Measurements from ENCODE around the gene NF1. TPM values are rescaled to one million over a fixed set of nuclear protein-coding genes. Genes with fewer than 3 reads are reported as not detected.

The NF1 gene
- total RNA-seq, 1 donor from 2014 or later: 69.9 TPM

- Mint-ChIP-seq H3K4me3 (no peak overlapping the region), H3K9me3 (no peaks in the 10 kb centered on the region), H3K27me3 (peaks cover 5% of the 10 kb centered on the region), H3K27ac (no peak overlapping the region), H3K36me3 (no peaks in the 10 kb centered on the region), H3K4me1 (ENCODE audit: unreplicated experiment) (peaks cover 5% of the 10 kb centered on the region)
- peak; percentile 20 for TF ChIP-seq CTCF (conservative IDR thresholded peaks at IDR 0.05)
- DNase-seq (ENCODE audit: extremely low spot score, unreplicated experiment): no peak
Measured at GRCh38 chr17:31061678-31062077, 33.1 kb upstream of the NF1 start.

GRCh38 chr17:31062346-31062745, 32.4 kb upstream of the NF1 start:
- H3K27ac Mint-ChIP-seq: no peak overlapping the region
- H3K9me3 Mint-ChIP-seq: no peaks in the 10 kb centered on the region
- DNase-seq (ENCODE audit: extremely low spot score, unreplicated experiment): no peak
- H3K27me3 Mint-ChIP-seq: peaks cover 5% of the 10 kb centered on the region
- H3K36me3 Mint-ChIP-seq: no peaks in the 10 kb centered on the region
- no peak for TF ChIP-seq CTCF (conservative IDR thresholded peaks at IDR 0.05)
- peaks cover 5% of the 10 kb centered on the region for H3K4me1 Mint-ChIP-seq (ENCODE audit: unreplicated experiment)
- no peak overlapping the region for H3K4me3 Mint-ChIP-seq

- H3K9me3 Mint-ChIP-seq: no peaks in the 10 kb centered on the region
- no peaks in the 10 kb centered on the region for H3K36me3 Mint-ChIP-seq
- no peak for DNase-seq (ENCODE audit: extremely low spot score, unreplicated experiment)
- no peak overlapping the region for H3K4me3 Mint-ChIP-seq
- H3K27me3 Mint-ChIP-seq: peaks cover 5% of the 10 kb centered on the region
- H3K27ac Mint-ChIP-seq: no peak overlapping the region
- TF ChIP-seq CTCF (conservative IDR thresholded peaks at IDR 0.05): no peak
- H3K4me1 Mint-ChIP-seq (ENCODE audit: unreplicated experiment): peaks cover 5% of the 10 kb centered on the region
Measured at GRCh38 chr17:31064707-31065106, 30.1 kb upstream of the NF1 start.

GRCh38 chr17:31067691-31068184, 27.0 kb upstream of the NF1 start:
- peaks cover 5% of the 10 kb centered on the region for H3K27me3 Mint-ChIP-seq
- H3K4me1 Mint-ChIP-seq (ENCODE audit: unreplicated experiment): peaks cover 6% of the 10 kb centered on the region
- no peak for TF ChIP-seq CTCF (conservative IDR thresholded peaks at IDR 0.05)
- H3K36me3 Mint-ChIP-seq: no peaks in the 10 kb centered on the region
- H3K27ac Mint-ChIP-seq: peak overlapping the region; percentile 68
- no peak for DNase-seq (ENCODE audit: extremely low spot score, unreplicated experiment)
- no peaks in the 10 kb centered on the region for H3K9me3 Mint-ChIP-seq
- no peak overlapping the region for H3K4me3 Mint-ChIP-seq

- Mint-ChIP-seq H3K4me1 (ENCODE audit: unreplicated experiment) (peaks cover 6% of the 10 kb centered on the region), H3K27me3 (peaks cover 5% of the 10 kb centered on the region), H3K4me3 (peak overlapping the region; percentile 2), H3K9me3 (no peaks in the 10 kb centered on the region), H3K36me3 (no peaks in the 10 kb centered on the region), H3K27ac (no peak overlapping the region)
- TF ChIP-seq CTCF (conservative IDR thresholded peaks at IDR 0.05): peak; percentile 59
- DNase-seq (ENCODE audit: extremely low spot score, unreplicated experiment): no peak
Measured at GRCh38 chr17:31068291-31068690, 26.5 kb upstream of the NF1 start.

- no peaks in the 10 kb centered on the region for H3K9me3 Mint-ChIP-seq
- no peaks in the 10 kb centered on the region for H3K27me3 Mint-ChIP-seq
- peak overlapping the region; percentile 83 for H3K27ac Mint-ChIP-seq
- H3K36me3 Mint-ChIP-seq: no peaks in the 10 kb centered on the region
- peak overlapping the region; percentile 51 for H3K4me3 Mint-ChIP-seq
- H3K4me1 Mint-ChIP-seq (ENCODE audit: unreplicated experiment): peaks cover 20% of the 10 kb centered on the region
- no peak for DNase-seq (ENCODE audit: extremely low spot score, unreplicated experiment)
- no peak for TF ChIP-seq CTCF (conservative IDR thresholded peaks at IDR 0.05)
Measured at GRCh38 chr17:31072186-31072585, 22.6 kb upstream of the NF1 start.

All from type B pancreatic cell (in vitro differentiated cells).